ENCODE measurements around the gene RAB15.

GRCh38 chr14:64973026-64973442 is 898 bp upstream of the RAB15 start:
- TF ChIP-seq CTCF (tag by site-specific recombination; IDR thresholded peaks at IDR 0.05) (no peak), KLF8 (tag by site-specific recombination; IDR thresholded peaks at IDR 0.05) (no peak), YY1 (tag by site-specific recombination; IDR thresholded peaks at IDR 0.05) (no peak), ZNF670 (tag by site-specific recombination; IDR thresholded peaks at IDR 0.05; ENCODE audit: low read depth) (no peak), ZNF311 (tag by site-specific recombination; IDR thresholded peaks at IDR 0.05; ENCODE audit: borderline replicate concordance) (no peak)
